ENCODE data around the gene MACROD1.

MACROD1 gene

GRCh38 chr11:64131683-64132190 is 34.2 kb downstream of the MACROD1 start:
- no peak for DNase-seq (ENCODE audit: low read depth in 2 of 2)

GRCh38 chr11:64130618-64131017 is 35.3 kb downstream of the MACROD1 start:
- no peak for DNase-seq (ENCODE audit: low read depth in 2 of 2)

- no peak for DNase-seq (ENCODE audit: low read depth in 2 of 2)
Observed at GRCh38 chr11:64129403-64129802, 36.5 kb downstream of the MACROD1 start.

- no peak for DNase-seq (ENCODE audit: low read depth in 2 of 2)
Observed at GRCh38 chr11:64128255-64129006, 37.5 kb downstream of the MACROD1 start.

- no peak for DNase-seq (ENCODE audit: low read depth in 2 of 2)
Observed at GRCh38 chr11:64127267-64128072, 38.4 kb downstream of the MACROD1 start.

- no peak for DNase-seq (ENCODE audit: low read depth in 2 of 2)
Observed at GRCh38 chr11:64126796-64127195, 39.1 kb downstream of the MACROD1 start.

GRCh38 chr11:64126371-64126770 is 39.5 kb downstream of the MACROD1 start:
- no peak for DNase-seq (ENCODE audit: low read depth in 2 of 2)

GRCh38 chr11:64125676-64126075 is 40.2 kb downstream of the MACROD1 start:
- DNase-seq (ENCODE audit: low read depth in 2 of 2) = no peak

- no peak for DNase-seq (ENCODE audit: low read depth in 2 of 2)
Observed at GRCh38 chr11:64124147-64124546, 41.8 kb downstream of the MACROD1 start.

GRCh38 chr11:64123679-64124078 is 42.2 kb downstream of the MACROD1 start:
- DNase-seq (ENCODE audit: low read depth in 2 of 2) = no peak

- no peak for DNase-seq (ENCODE audit: low read depth in 2 of 2)
Observed at GRCh38 chr11:64122411-64123410, 43.2 kb downstream of the MACROD1 start.

GRCh38 chr11:64121663-64122410 is 44.1 kb downstream of the MACROD1 start:
- no peak for DNase-seq (ENCODE audit: low read depth in 2 of 2)

- no peak for DNase-seq (ENCODE audit: low read depth in 2 of 2)
Observed at GRCh38 chr11:64120951-64121569, 44.9 kb downstream of the MACROD1 start.

GRCh38 chr11:64119700-64120099 is 46.2 kb downstream of the MACROD1 start:
- no peak for DNase-seq (ENCODE audit: low read depth in 2 of 2)

- DNase-seq (ENCODE audit: low read depth in 2 of 2) = no peak
Observed at GRCh38 chr11:64118876-64119665, 46.8 kb downstream of the MACROD1 start.

- DNase-seq (ENCODE audit: low read depth in 2 of 2) = no peak
Observed at GRCh38 chr11:64117763-64118459, 48.0 kb downstream of the MACROD1 start.

- no peak for DNase-seq (ENCODE audit: low read depth in 2 of 2)
Observed at GRCh38 chr11:64115531-64116522, 50.1 kb downstream of the MACROD1 start.

GRCh38 chr11:64114231-64114630 is 51.7 kb downstream of the MACROD1 start:
- no peak for DNase-seq (ENCODE audit: low read depth in 2 of 2)
